Smooth muscle cell (in vitro differentiated cells): ENCODE measurements around the gene LAPTM5. TPM values are rescaled to one million over a fixed set of nuclear protein-coding genes. Genes with fewer than 3 reads are reported as not detected.

Source experiments
- DNase-seq: peaks from one replicate; lab custom pipeline; 2025; ENCODE audit not compliant: unreplicated experiment; lab: John Stamatoyannopoulos, UW
- H2AFZ ChIP-seq: fragments of 200-600 bp; sonication (generic); 2 replicates; pipeline ENCODE4 v1.6.0; 2016; ENCODE audit warnings: antibody characterized with exemption, low read depth, mild to moderate bottlenecking
- H3F3A ChIP-seq: fragments of 200-600 bp; sonication (generic); 2 replicates; pipeline ENCODE4 v1.6.0; 2017; ENCODE audit warnings: antibody characterized with exemption, low read depth
- H3K27ac ChIP-seq: fragments of 200-600 bp; sonication (generic); 2 replicates; pipeline ENCODE4 v1.5.1; 2016; ENCODE audit warnings: low read depth, mild to moderate bottlenecking
- H3K27me3 ChIP-seq: fragments of 200-600 bp; sonication (generic); 2 replicates; pipeline ENCODE4 v1.6.1; 2016; ENCODE audit warnings: low read depth, mild to moderate bottlenecking
- H3K36me3 ChIP-seq: fragments of 200-600 bp; sonication (generic); 2 replicates; pipeline ENCODE4 v1.5.1; 2016; ENCODE audit warnings: low read depth
- H3K4me1 ChIP-seq: fragments of 200-600 bp; sonication (generic); 2 replicates; pipeline ENCODE4 v1.5.1; 2016; ENCODE audit warnings: low read depth
- H3K4me2 ChIP-seq: fragments of 200-600 bp; sonication (generic); 2 replicates; pipeline ENCODE4 v1.6.0; 2016; ENCODE audit warnings: mild to moderate bottlenecking
- H3K4me3 ChIP-seq: fragments of 200-600 bp; sonication (generic); 2 replicates; pipeline ENCODE4 v1.5.1; 2016; ENCODE audit warnings: mild to moderate bottlenecking
- H3K79me2 ChIP-seq: fragments of 200-600 bp; sonication (generic); 2 replicates; pipeline ENCODE4 v1.6.0; 2016; ENCODE audit warnings: low read depth, mild to moderate bottlenecking
- H3K9ac ChIP-seq: fragments of 200-600 bp; sonication (generic); 2 replicates; pipeline ENCODE4 v1.6.0; 2016; ENCODE audit warnings: low read depth
- H3K9me3 ChIP-seq: fragments of 200-600 bp; sonication (generic); replicated peaks from 2 replicates; pipeline ENCODE4 v1.5.1; 2016; ENCODE audit warnings: low read depth
- H4K20me1 ChIP-seq: fragments of 200-600 bp; sonication (generic); 2 replicates; pipeline ENCODE4 v1.6.0; 2016; ENCODE audit warnings: low read depth
- WGBS: methylation state at CpG from one replicate; pipeline ENCODE4 v1.1.7; 2016; ENCODE audit warnings: low lambda C conversion rate; 5-methylcytosine and 5-hydroxymethylcytosine counted together
- polyA plus RNA-seq: library from polyadenylated mRNA; unstranded; fragments of >200 nt; fragmentation: Nextera tagmentation; extraction: Ambion mirVana; gene quantifications from 2 replicates; pipeline ENCODE4 v1.2.1, GENCODE V29; 2016
- total RNA-seq: library from RNA; depleted of rRNA; stranded (reverse); fragments of >200 nt; gene quantifications from 2 replicates; pipeline ENCODE4 v1.2.3, GENCODE V29; 2014
- TF ChIP-seq, protein P1 (sequence below): fragments of 200-600 bp; sonication (generic); IDR thresholded peaks from 2 replicates; pipeline ENCODE4 v1.5.1; 2017; ENCODE audit warnings: borderline replicate concordance, mild to moderate bottlenecking, antibody characterized with exemption; ENCODE audit not compliant: insufficient read depth, poor library complexity, severe bottlenecking

LAPTM5 gene
- total and polyA plus RNA-seq, 2 experiments from 2014 or later: 0.63 to 1.4 TPM

DNA sequence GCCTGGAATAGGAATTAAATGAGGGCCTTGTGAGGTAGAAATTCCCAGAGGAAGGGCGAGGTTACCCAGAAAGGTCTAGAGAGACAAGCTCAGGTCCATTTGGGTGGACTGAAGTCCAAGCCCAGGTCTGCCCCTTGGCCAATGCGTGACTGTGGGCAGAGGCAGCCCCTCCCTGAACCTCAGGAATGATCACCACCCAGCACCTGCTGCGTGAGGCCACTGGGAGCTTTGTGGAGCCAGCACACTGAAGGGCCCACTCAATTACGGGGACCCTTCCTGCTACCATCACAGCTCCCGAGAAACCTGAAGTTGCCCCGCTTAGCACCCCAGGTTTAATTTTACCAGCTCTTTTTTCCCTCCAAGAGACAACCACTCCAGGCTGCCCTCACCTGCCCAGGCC, 27.7 kb downstream of the LAPTM5 start:
- TF ChIP-seq, protein P1, sequence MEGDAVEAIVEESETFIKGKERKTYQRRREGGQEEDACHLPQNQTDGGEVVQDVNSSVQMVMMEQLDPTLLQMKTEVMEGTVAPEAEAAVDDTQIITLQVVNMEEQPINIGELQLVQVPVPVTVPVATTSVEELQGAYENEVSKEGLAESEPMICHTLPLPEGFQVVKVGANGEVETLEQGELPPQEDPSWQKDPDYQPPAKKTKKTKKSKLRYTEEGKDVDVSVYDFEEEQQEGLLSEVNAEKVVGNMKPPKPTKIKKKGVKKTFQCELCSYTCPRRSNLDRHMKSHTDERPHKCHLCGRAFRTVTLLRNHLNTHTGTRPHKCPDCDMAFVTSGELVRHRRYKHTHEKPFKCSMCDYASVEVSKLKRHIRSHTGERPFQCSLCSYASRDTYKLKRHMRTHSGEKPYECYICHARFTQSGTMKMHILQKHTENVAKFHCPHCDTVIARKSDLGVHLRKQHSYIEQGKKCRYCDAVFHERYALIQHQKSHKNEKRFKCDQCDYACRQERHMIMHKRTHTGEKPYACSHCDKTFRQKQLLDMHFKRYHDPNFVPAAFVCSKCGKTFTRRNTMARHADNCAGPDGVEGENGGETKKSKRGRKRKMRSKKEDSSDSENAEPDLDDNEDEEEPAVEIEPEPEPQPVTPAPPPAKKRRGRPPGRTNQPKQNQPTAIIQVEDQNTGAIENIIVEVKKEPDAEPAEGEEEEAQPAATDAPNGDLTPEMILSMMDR: no peak
- no peaks in the 10 kb centered on the region for H4K20me1 ChIP-seq
- H3K79me2 ChIP-seq: no peaks in the 10 kb centered on the region
- H3K4me3 ChIP-seq: no peak overlapping the region
- no peak overlapping the region for H2AFZ ChIP-seq
- no peaks in the 10 kb centered on the region for H3K27me3 ChIP-seq
- H3K9me3 ChIP-seq: no peaks in the 10 kb centered on the region
- no peak for DNase-seq
- H3K4me2 ChIP-seq: no peak overlapping the region
- no peaks in the 10 kb centered on the region for H3K36me3 ChIP-seq
- no peak overlapping the region for H3K27ac ChIP-seq
- H3K9ac ChIP-seq: no peak overlapping the region
- WGBS: 99% methylated on average over 6 of the region's 6 CpGs
- peaks cover 9% of the 10 kb centered on the region for H3K4me1 ChIP-seq
- H3F3A ChIP-seq: peaks cover 5% of the 10 kb centered on the region

DNA sequence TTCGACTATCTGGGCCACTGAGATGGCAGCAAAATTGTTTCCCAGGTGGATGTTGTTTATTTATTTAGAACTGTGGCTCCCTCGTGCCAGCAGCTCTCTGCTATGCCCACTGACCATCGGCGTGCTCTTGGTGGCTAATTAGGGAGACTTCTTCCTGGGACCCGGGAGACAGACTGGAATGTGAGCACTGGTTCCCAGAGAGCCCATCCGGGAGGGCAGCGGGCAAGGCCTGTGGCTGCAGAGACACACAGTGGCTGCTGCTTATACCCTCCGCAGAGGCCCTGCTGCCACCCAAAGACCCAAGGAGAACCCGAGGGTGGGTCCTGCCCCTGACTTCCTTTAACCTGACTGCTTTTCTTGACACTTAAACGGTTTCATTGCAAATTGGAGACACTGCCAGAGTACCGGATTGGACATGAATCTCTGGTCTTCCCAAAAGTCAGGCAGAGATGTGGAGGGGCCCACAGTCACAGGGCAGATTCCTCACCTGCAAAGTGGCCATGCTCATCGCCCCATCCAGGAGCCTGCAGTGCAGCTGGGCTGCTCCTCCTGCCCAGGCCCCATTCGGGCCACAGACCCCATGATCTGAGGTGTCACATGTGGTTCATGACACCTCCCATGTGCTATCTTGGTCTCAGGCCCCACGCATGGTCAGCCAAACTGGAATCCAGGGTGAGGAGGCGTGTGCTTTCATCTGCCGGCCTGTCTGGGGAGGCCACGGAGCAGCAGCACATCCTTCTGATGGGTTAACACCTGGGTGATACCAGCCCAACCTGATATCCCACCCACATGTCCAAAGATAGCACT, 28.5 kb downstream of the LAPTM5 start:
- no peaks in the 10 kb centered on the region for H3K27me3 ChIP-seq
- no peak overlapping the region for H3K4me2 ChIP-seq
- H3K9ac ChIP-seq: no peak overlapping the region
- no peak overlapping the region for H3K27ac ChIP-seq
- H2AFZ ChIP-seq: no peak overlapping the region
- no peak overlapping the region for H3K4me3 ChIP-seq
- TF ChIP-seq, protein P1: no peak
- H3K79me2 ChIP-seq: no peaks in the 10 kb centered on the region
- WGBS: 81% methylated on average over 17 of the region's 17 CpGs
- peaks cover 9% of the 10 kb centered on the region for H3K4me1 ChIP-seq
- H3K9me3 ChIP-seq: no peaks in the 10 kb centered on the region
- H3F3A ChIP-seq: peaks cover 5% of the 10 kb centered on the region
- H4K20me1 ChIP-seq: no peaks in the 10 kb centered on the region
- H3K36me3 ChIP-seq: no peaks in the 10 kb centered on the region
- no peak for DNase-seq

DNA sequence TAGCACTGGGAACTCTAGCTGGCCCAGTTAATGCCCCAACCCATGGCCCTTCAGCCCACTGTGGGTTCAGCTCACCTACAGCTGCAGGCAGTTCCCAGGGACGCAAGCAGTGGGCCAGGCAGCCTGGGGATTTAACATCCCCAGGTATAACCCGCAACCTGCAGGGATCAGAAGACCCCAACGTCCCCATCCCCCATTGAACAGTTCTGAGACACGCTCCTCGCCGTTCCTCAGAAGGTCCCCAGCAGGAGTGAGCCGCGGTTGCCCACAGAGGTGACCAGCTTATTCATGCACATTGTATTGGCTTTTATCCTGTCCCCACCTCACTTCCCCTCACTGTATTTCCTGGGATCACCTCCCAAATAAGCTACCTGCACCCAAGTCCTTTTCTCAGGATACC, 29.2 kb downstream of the LAPTM5 start:
- Histone ChIP-seq H3K27ac (no peak overlapping the region), H3K79me2 (no peaks in the 10 kb centered on the region), H3K36me3 (no peaks in the 10 kb centered on the region), H3K9me3 (no peaks in the 10 kb centered on the region), H4K20me1 (no peaks in the 10 kb centered on the region), H2AFZ (no peak overlapping the region), H3K27me3 (no peaks in the 10 kb centered on the region), H3K4me1 (peaks cover 9% of the 10 kb centered on the region), H3K4me3 (no peak overlapping the region), H3K4me2 (no peak overlapping the region), H3F3A (peaks cover 5% of the 10 kb centered on the region), H3K9ac (no peak overlapping the region)
- DNase-seq: no peak
- WGBS: 78% methylated on average over 8 of the region's 8 CpGs
- TF ChIP-seq, protein P1: no peak

DNA sequence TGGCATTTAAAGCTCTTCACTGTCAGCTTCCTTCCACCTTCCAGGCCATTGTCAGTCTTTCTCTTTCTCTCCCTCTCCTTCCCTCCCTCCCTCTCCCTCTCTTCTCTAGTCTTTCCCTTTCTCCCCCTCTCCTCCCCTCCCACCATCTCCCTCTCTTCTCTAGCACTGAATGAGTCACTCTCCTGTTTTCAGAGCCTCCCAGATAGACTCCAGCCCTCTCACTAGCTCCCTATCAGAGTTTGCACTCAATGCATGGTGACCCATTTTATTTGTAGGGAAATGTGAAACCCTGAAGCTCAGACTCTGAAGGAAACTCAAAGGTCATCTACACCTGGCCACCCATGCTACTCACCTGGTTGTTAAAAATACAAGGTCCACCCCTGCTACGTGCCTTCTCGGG, 29.8 kb downstream of the LAPTM5 start:
- 97% methylated on average over 2 of the region's 2 CpGs for WGBS
- no peaks in the 10 kb centered on the region for H4K20me1 ChIP-seq
- peak overlapping the region; percentile 10 for H3K4me2 ChIP-seq
- H3F3A ChIP-seq: peaks cover 5% of the 10 kb centered on the region
- H3K9me3 ChIP-seq: no peaks in the 10 kb centered on the region
- TF ChIP-seq, protein P1: no peak
- no peak overlapping the region for H3K9ac ChIP-seq
- H3K79me2 ChIP-seq: no peaks in the 10 kb centered on the region
- no peaks in the 10 kb centered on the region for H3K27me3 ChIP-seq
- H3K4me1 ChIP-seq: peaks cover 9% of the 10 kb centered on the region
- H3K27ac ChIP-seq: peak overlapping the region; percentile 6
- H3K4me3 ChIP-seq: no peak overlapping the region
- H3K36me3 ChIP-seq: no peaks in the 10 kb centered on the region
- DNase-seq: no peak
- no peak overlapping the region for H2AFZ ChIP-seq
